ENCODE results near the gene PTBP3. TPM values are rescaled to one million over a fixed set of nuclear protein-coding genes. Genes with fewer than 3 reads are reported as not detected.

PTBP3 gene
- total and polyA plus RNA-seq, 2 of the 13 experiments (the other 11 are each of a cell fraction or from before 2014, with no cell fraction given) = 52.8 to 61.1 TPM

DNA sequence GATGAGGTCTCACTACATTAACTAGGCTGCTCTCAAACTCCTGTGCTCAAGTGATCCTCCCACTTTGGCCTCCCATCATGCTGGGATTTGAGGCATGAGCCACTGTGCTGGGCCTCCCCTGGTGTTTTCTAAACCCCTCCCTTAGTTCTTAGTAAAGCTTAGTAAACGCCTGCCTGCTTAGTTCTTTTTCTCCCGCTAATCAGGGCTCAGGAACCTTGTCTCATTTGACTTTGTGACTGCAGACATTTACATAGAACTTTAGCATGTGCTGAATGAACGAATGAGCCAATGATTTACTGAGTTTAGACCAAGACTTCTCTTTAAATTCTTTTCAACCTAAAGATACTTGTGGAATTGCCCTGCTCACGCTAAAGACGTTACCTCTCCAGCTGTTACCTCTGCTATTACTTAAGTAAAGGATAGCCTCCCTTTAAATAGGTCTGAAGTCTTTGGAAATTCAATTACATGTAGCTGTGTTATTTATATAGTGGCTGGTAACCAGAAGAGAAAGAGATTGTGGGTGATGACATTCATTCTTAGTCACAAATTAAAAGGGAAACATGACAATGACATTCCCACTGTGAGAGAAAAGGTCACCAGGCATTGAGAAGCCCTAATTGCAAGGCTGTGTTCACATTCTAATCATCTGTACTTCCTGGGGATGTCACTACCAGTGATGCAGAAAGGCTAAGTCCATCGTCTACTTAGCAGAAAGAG is 139.7 kb downstream of the PTBP3 start:
- POLR2A ChIA-PET = no interaction called here
- intact Hi-C loops (cut with micrococcal nuclease; ENCODE audit: unreplicated experiment) (no loop called here), in situ Hi-C loops (cut with HindIII; ENCODE audit: extremely low pct_ligation_motif_present, low pct_unique_long_range_greater_than_20kb) (no loop called here)
- Histone ChIP-seq H3K27ac (ENCODE audit: extremely low read length, insufficient read depth, low read length) (no peak overlapping the region), H3K9me3 (ENCODE audit: low read length) (no peaks in the 10 kb centered on the region), H3K27me3 (ENCODE audit: control insufficient read depth in 1 of 2, insufficient read depth in 2 of 2, low read length in 2 of 2) (no peaks in the 10 kb centered on the region), H2AFZ (ENCODE audit: low read length) (no peak overlapping the region), H3K4me2 (ENCODE audit: low read depth, low read length) (no peak overlapping the region), H3K4me1 (ENCODE audit: insufficient read depth, low read length) (no peaks in the 10 kb centered on the region), H4K20me1 (ENCODE audit: insufficient read depth, low read length) (no peaks in the 10 kb centered on the region), H3K4me3 (replicated peaks in 1 of 3; ENCODE audit: insufficient read depth in 1 of 3, low read depth in 2 of 3, low read length in 3 of 3) (no peak overlapping the region), H3K79me2 (ENCODE audit: insufficient read depth, low read length) (no peaks in the 10 kb centered on the region), H3K9ac (ENCODE audit: insufficient read depth, low read depth, low read length) (no peak overlapping the region), H3K36me3 (replicated peaks in 1 of 2; ENCODE audit: control insufficient read depth in 1 of 2, insufficient read depth in 2 of 2, low read length in 2 of 2) (no peaks in the 10 kb centered on the region)
- DNase-seq (ENCODE audit: low spot score) (no peak), FAIRE-seq (no peak), ATAC-seq (no peak)
- no TSS peak for BruUV-seq (replicated peaks)
- CTCF ChIA-PET (ENCODE audit: low intra/inter-chr PET ratio, low total read pairs) = no interaction called here
- 90% methylated on average over 6 of the region's 6 CpGs for WGBS (ENCODE audit: low lambda C conversion rate)
- TF ChIP-seq ZNF572 (CRISPR knock-in tag; IDR thresholded peaks at IDR 0.05) (no peak), TCF7 (IDR thresholded peaks at IDR 0.05; ENCODE audit: low read depth) (no peak), ZNF260 (CRISPR knock-in tag; IDR thresholded peaks at IDR 0.05; ENCODE audit: borderline replicate concordance, low read depth) (no peak), ZNF20 (CRISPR knock-in tag; IDR thresholded peaks at IDR 0.05) (no peak), HDAC1 (CRISPR knock-in tag; IDR thresholded peaks at IDR 0.05) (no peak), HHEX (CRISPR knock-in tag; IDR thresholded peaks at IDR 0.05) (no peak), RFX1 (IDR thresholded peaks at IDR 0.05) (no peak), PAX8 (CRISPR knock-in tag; IDR thresholded peaks at IDR 0.05; ENCODE audit: borderline replicate concordance) (no peak), SSRP1 (CRISPR knock-in tag; IDR thresholded peaks at IDR 0.05) (no peak)
- TF ChIP-seq, protein P1, sequence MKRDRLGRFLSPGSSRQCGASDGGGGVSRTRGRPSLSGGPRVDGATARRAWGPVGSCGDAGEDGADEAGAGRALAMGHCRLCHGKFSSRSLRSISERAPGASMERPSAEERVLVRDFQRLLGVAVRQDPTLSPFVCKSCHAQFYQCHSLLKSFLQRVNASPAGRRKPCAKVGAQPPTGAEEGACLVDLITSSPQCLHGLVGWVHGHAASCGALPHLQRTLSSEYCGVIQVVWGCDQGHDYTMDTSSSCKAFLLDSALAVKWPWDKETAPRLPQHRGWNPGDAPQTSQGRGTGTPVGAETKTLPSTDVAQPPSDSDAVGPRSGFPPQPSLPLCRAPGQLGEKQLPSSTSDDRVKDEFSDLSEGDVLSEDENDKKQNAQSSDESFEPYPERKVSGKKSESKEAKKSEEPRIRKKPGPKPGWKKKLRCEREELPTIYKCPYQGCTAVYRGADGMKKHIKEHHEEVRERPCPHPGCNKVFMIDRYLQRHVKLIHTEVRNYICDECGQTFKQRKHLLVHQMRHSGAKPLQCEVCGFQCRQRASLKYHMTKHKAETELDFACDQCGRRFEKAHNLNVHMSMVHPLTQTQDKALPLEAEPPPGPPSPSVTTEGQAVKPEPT (CRISPR knock-in tag; IDR thresholded peaks at IDR 0.05; ENCODE audit: low read depth) = no peak
- TF ChIP-seq, protein P2, sequence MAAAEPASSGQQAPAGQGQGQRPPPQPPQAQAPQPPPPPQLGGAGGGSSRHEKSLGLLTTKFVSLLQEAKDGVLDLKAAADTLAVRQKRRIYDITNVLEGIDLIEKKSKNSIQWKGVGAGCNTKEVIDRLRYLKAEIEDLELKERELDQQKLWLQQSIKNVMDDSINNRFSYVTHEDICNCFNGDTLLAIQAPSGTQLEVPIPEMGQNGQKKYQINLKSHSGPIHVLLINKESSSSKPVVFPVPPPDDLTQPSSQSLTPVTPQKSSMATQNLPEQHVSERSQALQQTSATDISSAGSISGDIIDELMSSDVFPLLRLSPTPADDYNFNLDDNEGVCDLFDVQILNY (CRISPR knock-in tag; conservative IDR thresholded peaks at IDR 0.05) = no peak
- TF ChIP-seq, protein P3, sequence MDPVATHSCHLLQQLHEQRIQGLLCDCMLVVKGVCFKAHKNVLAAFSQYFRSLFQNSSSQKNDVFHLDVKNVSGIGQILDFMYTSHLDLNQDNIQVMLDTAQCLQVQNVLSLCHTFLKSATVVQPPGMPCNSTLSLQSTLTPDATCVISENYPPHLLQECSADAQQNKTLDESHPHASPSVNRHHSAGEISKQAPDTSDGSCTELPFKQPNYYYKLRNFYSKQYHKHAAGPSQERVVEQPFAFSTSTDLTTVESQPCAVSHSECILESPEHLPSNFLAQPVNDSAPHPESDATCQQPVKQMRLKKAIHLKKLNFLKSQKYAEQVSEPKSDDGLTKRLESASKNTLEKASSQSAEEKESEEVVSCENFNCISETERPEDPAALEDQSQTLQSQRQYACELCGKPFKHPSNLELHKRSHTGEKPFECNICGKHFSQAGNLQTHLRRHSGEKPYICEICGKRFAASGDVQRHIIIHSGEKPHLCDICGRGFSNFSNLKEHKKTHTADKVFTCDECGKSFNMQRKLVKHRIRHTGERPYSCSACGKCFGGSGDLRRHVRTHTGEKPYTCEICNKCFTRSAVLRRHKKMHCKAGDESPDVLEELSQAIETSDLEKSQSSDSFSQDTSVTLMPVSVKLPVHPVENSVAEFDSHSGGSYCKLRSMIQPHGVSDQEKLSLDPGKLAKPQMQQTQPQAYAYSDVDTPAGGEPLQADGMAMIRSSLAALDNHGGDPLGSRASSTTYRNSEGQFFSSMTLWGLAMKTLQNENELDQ (CRISPR knock-in tag; IDR thresholded peaks at IDR 0.05; ENCODE audit: borderline replicate concordance) = no peak
- TF ChIP-seq, protein P4, sequence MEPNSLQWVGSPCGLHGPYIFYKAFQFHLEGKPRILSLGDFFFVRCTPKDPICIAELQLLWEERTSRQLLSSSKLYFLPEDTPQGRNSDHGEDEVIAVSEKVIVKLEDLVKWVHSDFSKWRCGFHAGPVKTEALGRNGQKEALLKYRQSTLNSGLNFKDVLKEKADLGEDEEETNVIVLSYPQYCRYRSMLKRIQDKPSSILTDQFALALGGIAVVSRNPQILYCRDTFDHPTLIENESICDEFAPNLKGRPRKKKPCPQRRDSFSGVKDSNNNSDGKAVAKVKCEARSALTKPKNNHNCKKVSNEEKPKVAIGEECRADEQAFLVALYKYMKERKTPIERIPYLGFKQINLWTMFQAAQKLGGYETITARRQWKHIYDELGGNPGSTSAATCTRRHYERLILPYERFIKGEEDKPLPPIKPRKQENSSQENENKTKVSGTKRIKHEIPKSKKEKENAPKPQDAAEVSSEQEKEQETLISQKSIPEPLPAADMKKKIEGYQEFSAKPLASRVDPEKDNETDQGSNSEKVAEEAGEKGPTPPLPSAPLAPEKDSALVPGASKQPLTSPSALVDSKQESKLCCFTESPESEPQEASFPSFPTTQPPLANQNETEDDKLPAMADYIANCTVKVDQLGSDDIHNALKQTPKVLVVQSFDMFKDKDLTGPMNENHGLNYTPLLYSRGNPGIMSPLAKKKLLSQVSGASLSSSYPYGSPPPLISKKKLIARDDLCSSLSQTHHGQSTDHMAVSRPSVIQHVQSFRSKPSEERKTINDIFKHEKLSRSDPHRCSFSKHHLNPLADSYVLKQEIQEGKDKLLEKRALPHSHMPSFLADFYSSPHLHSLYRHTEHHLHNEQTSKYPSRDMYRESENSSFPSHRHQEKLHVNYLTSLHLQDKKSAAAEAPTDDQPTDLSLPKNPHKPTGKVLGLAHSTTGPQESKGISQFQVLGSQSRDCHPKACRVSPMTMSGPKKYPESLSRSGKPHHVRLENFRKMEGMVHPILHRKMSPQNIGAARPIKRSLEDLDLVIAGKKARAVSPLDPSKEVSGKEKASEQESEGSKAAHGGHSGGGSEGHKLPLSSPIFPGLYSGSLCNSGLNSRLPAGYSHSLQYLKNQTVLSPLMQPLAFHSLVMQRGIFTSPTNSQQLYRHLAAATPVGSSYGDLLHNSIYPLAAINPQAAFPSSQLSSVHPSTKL (CRISPR knock-in tag; IDR thresholded peaks at IDR 0.05) = no peak
- TF ChIP-seq, protein P5, sequence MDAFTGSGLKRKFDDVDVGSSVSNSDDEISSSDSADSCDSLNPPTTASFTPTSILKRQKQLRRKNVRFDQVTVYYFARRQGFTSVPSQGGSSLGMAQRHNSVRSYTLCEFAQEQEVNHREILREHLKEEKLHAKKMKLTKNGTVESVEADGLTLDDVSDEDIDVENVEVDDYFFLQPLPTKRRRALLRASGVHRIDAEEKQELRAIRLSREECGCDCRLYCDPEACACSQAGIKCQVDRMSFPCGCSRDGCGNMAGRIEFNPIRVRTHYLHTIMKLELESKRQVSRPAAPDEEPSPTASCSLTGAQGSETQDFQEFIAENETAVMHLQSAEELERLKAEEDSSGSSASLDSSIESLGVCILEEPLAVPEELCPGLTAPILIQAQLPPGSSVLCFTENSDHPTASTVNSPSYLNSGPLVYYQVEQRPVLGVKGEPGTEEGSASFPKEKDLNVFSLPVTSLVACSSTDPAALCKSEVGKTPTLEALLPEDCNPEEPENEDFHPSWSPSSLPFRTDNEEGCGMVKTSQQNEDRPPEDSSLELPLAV (CRISPR knock-in tag; conservative IDR thresholded peaks at IDR 0.05; ENCODE audit: low read depth) = no peak
